ACHN (cell line): ENCODE results near the gene OR5H15.
"Not testable (repeated sequence)": the region's sequence is repeated elsewhere in the genome, so short reads cannot be mapped to it uniquely, and the experiment has no call there.

Experiments used
- DNase-seq: peaks from one replicate; pipeline ENCODE4 v3.0.0-alpha.2; 2015
- in situ Hi-C: cut with HindIII; loops from 2 replicates; pipeline ENCODE4 v1.10.0; 2017; ENCODE audit warnings: low sequenced_read_pairs, low pct_ligation_motif_present, low pct_unique_long_range_greater_than_20kb

The OR5H15 gene

DNA sequence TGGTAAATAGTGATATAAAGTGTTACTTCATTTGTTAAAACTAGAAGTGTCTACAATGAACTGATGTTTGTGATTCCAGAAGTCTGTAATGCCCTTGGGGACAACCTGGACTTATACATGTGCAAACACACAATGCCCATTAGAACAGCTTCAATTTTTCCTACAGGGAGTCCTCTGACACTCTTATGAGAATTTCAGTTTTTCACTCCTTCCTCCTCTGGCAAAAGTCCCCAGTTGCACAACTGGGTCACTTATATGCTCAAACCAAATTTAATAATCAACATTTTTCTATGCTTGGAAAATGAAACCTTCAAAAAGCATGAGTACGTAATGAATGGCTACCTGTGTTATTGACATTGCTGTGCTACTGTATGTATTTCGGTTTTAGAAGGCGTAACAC lies at the start of gene OR5H15:
Gene OR5H15, plus strand, starts transcription at position 301 of the 400 bp plus-strand sequence. CDS start 2,004 bp downstream, outside the sequence.
- no peak for DNase-seq
- in situ Hi-C loops = no loop called here

DNA sequence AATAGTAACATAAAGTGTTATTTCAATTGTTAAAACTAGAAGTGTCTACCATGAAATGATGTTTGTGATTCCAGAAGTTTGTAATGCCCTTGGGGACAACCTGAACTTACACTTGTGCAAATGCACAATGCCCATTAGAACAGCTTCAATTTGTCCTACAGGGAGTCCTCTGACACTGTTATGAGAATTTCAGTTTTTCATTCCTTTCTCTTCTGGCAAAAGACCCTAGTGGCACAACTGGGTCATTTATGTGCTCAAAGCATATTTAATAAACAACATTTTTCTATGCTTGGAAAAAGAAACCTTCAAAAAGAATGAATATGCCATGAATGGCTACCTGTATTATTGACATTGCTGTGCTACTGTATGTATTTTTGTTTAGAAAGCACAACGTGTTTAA lies 36.1 kb upstream of the OR5H15 start, which contains the start of gene OR5H1:
Gene OR5H1, plus strand, starts transcription at position 301 of the 400 bp plus-strand sequence. CDS start 1,977 bp downstream, outside the sequence.
- in situ Hi-C loops = no loop called here
- DNase-seq = no peak

DNA sequence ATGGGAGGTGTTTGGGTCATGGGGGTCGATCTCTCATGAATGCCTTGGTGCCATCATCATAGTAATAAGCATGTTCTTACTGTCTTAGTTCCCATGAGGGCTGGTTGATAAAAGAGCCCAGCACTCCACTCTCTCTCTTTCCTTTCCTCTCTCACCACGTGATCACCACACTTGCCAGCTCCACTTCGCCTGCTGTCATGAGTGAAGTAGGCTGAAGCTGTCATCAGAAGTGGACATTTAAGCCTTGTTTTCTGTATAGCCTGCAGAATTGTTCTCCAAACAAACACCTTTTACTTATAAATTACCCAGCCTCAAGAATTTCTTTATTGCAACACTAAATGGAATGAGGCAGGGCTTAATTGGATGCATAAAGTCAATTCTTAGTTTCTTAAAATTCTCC lies 29.9 kb upstream of the OR5H15 start:
- DNase-seq = no peak
- in situ Hi-C loops = no loop called here

DNA sequence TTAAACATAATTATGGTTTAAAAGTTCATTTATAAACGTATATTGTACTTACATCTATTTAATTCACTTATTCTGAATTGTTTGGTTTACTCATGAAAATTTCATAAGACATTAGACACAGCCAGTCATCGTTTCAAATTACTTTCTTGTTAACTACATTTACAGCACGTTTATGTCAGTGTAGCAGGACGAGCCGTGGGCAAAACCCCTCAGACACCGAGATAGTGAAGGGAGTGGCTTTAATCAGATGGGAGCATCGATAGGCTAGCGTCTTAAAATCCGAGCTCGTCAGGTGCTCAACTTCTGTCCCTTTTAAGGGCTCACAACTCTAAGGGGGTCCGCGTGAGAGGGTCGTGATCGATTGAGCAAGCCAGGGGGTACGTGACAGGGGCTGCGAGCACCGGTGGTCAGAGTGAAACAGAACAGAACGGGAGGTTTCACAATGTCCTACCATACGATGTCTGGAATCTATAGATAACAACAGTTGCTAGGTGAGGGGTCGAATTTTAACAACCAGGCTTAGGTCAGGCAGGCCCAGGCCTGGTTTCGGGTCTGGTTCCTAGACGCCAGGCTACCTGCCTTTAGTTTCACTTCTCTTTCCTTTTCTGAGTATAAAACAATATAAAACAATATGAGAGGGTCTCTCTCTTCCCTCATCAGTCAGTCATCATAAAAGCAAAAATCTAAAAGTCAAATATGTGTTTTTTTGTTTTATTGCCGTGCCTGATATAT lies 28.5 kb upstream of the OR5H15 start:
- in situ Hi-C loops, DNase-seq: not testable (repeated sequence)

DNA sequence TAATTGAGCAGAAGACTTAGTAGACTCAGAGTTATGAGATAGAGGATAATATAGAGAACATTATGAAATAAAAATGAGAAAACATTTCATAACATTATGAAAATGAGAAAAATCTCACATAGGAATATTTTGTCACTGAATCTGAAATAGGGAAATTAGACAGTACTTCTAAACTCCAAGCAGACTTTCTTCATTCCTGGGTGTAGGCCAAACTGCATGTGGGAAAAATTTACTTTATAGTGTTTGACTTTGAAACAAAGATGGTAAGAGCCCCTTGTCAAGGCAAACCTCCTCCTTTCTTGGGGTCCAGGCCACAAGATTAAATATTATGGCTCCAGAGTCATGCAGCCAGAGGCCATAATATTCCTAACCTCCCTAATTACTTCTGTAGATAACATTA lies 26.0 kb upstream of the OR5H15 start:
- no peak for DNase-seq
- in situ Hi-C loops = no loop called here

DNA sequence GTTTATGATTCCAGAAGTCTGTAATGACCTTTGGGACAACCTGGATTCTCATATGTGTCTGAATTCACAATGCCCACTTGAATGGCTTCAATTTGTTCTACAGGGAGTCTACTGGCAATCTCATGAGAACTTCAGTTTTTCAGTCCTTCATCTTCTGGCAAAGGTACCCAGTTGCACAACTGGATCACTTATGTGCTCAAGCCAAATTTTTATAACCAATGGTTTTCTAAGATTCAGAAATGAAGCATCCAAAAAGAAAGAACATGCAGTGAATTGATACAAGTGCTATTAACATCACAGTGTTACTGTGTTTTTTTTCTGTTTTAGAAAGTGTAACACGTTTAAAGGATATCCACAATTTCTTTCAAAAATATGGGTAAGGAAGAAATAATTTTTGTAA lies 19.3 kb upstream of the OR5H15 start, which contains the start of gene OR5H14:
Gene OR5H14, plus strand, starts transcription at position 301 of the 400 bp plus-strand sequence. CDS start 1,907 bp downstream, outside the sequence.
- DNase-seq = no peak
- in situ Hi-C loops = no loop called here

DNA sequence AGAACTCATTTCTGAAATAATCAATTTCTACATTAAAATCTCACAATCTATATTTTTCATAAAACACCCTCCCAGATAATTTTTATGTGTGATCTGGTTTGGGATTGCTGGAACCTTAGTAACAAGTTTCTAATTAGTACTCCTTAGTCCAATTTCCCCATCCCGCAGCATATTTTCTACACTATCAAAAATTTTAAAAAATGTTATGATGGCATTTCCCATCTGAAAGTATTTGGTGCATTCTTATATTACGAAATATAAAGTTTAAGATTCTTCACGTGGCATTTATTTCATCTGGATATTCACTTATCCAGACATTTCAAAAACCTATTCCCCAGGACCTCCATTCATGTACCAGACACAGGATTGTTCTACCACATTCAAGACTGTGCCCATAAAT lies 17.7 kb upstream of the OR5H15 start:
- in situ Hi-C loops = no loop called here
- no peak for DNase-seq

DNA sequence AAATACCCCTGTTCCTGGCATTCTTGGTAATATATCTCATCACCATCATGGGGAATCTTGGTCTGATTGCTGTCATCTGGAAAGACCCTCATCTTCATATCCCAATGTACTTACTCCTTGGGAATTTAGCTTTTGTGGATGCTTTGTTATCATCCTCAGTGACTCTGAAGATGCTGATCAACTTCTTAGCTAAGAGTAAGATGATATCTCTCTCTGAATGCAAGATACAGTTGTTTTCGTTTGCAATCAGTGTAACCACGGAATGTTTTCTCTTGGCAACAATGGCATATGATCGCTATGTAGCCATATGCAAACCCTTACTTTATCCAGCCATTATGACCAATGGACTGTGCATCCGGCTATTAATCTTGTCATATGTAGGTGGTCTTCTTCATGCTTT lies 17.0 kb upstream of the OR5H15 start:
- in situ Hi-C loops, DNase-seq: not testable (repeated sequence)

DNA sequence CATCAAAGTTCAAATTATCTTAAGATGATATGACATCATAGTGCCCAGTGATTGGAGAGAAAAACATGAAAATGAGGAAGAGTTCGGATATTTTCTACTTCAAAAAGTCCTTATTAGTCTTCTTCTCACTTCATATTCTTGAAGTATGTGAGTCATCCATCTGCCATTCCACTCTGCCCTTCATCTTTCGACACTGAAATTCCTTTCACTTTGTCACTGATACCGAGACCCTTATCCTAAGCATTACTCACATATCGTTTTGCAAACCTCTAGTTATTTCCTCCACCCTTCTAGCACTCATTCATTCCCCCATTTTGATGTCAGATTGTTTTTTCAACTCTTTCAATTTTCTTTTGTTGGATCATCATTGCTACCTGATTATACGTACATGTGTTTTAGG lies 15.3 kb upstream of the OR5H15 start:
- DNase-seq = no peak
- in situ Hi-C loops = no loop called here

DNA sequence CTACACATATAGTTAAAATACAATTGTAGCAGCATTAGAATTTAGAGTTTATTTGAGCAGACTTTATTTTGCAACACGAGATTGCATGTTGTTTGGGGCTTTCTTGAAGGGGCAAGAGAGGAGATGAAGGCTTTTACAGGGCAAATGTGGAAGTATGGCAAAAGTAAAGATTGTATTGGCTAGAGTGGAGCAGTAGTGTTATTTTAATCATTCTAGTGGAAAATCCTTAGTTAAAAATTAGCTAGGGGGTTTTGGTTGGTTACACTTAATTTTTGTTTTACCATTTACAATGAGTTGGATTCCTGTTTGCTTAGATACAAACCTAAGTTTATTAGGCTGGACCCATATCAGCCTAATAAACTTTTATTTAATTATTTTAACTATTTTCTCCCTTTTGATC lies 4.6 kb downstream of the OR5H15 start:
- in situ Hi-C loops = no loop called here
- peak; percentile 8 for DNase-seq

DNA sequence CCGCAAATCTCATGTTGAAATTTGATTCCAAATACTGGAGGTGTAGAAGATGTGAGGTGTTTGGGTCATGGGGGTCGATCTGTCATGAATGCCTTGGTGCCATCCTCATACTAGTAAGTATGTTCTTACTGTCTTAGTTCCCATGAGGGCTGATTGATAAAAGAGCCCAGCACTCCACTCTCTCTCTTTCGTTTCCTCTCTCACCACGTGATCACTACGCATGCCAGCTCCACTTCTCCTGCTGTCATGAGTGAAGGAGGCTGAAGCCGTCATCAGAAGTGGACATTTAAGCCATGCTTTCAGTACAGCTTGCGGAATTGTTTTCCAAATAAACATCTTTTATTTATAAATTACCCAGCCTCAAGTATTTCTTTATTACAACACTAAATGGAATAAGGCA lies 6.1 kb downstream of the OR5H15 start:
- no peak for DNase-seq
- in situ Hi-C loops = no loop called here

DNA sequence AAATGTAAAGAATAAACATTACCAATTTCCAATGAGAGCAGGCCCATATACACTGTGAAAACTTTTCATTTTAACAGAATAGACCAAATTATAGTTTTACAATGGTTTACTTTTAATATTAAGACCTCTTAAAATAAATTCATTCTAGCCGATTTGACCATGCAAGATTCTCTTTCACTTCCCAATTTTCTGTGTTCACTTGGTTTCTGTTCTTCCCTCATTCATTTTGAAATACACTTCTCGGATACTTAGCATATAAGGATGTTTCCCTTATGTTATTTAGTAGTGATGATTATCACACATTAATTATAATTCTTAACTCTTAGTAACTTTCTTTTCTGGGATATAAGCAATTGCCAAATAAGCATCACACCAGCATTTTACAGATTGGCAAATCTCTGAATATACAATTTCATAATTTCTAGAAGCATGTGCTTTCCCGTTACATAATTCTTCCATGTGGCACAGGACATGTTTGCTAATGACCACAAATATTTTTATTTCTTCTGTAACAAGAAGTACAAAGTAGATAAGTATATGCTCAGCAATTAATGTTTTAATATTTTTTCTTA lies 13.9 kb downstream of the OR5H15 start:
- DNase-seq = no peak
- in situ Hi-C loops = no loop called here

DNA sequence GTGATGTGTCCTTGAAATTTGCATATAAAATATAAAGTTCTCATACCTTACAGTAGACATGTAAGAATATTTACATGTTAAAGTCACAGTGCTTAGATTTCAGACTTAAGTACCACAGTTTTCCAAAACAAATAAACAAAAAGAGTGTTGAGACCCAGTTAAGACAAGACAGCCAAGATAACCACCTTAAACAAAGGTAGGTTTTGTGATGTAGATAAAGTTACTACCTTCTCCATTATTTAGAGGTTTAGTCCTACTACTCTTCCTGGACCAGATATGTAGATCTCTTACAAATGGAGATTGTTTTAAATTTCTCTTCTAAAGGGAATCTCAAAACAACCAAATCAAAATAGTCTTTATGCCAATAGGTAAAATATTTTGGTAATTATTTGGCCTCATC lies 15.7 kb downstream of the OR5H15 start:
- no peak for DNase-seq
- in situ Hi-C loops = no loop called here

DNA sequence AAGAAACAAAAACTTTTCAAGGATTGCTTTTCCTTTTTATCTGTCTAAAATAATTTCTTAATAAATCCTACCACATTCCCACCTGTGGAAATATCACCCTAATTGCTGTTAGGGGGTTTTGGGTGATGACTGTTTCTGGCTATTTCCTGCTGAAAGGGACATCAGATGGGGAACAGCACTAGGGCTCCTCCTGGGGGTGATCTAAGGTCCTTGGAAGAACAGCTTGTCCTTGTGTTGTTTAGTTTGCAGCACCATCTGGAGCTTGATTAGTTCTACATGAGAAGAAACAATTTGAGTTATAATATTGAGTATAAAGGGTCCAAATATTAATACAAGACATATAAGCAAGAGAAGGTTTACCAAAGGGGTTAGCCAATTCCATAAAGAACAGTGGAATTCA lies 18.7 kb downstream of the OR5H15 start:
- DNase-seq = peak; percentile 2
- in situ Hi-C loops = no loop called here

DNA sequence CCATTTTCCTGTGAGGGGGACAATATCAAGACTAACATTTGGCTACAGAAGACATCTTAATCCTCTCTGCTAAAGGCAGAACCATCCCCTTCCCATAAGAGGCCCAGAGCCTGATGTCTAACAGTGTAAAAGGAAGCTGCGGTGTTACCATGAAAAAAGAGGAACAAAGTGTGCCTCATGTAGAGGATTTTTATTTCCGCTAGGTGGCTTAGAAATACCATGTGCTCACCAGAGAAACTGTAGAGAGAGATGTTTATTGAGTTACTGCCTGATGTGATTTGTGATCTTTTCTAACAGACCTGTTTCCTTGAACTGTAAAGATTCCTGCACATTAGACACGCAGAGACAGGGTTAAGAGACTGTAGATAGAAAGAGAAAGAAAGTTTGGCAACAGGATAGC lies 22.0 kb downstream of the OR5H15 start:
- DNase-seq = peak; percentile 18
- in situ Hi-C loops = no loop called here

DNA sequence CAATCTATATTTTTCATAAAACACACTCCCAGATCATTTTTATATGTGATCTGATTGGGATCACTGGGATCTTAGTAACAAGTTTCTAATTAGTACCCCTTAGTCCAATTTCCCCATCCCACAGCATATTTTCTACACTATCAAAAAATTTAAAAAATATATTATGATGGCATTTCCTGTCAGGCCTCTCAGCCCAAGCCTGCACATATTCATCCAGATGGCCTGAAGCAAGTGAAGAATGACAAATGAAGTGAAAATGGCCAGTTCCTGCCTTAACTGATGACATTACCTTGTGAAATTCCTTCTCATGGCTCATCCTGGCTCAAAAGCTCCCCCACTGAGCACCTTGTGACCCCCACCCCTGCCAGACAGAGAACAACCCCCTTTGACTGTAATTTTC lies 24.4 kb downstream of the OR5H15 start:
- in situ Hi-C loops = not testable (repeated sequence)

DNA sequence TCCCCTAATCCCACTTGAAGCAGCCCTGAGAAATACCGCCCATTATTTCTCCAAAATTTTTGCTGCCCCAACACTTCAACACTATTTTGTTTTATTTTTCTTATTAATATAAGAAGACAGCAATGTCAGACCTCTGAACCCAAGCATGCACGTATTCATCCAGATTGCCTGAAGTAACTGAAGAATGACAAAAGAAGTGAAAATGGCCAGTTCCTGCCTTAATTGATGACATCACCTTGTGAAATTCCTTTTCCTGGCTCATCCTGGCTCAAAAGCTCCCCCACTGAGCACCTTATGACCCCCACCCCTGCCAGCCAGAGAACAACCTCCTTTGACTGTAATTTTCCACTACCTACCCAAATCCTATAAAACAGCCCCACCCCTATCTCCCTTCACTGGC lies 29.8 kb downstream of the OR5H15 start:
- DNase-seq, in situ Hi-C loops: not testable (repeated sequence)

More for the DNA sequence above, 24.4 kb downstream of the OR5H15 start:
- not testable (repeated sequence) for DNase-seq

DNA sequence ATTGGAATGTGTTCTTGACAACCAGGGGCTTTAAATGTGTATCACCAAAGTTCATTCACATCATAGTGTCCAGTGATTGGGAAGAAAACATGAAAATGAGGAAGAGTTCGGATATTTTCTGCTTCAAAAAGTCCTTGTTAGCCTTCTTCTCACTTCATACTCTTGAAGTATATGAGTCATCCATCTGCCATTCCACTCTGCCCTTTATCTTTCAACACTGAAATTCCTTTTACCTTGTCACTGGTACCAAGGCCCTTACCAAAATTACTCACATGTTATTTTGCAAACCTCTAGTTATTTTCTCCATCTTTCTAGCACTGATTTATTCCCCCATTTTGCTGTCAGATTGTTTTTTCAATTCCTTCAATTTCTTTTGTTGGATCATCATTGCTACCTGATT lies 32.5 kb downstream of the OR5H15 start:
- in situ Hi-C loops = no loop called here
- DNase-seq = peak; percentile 1

DNA sequence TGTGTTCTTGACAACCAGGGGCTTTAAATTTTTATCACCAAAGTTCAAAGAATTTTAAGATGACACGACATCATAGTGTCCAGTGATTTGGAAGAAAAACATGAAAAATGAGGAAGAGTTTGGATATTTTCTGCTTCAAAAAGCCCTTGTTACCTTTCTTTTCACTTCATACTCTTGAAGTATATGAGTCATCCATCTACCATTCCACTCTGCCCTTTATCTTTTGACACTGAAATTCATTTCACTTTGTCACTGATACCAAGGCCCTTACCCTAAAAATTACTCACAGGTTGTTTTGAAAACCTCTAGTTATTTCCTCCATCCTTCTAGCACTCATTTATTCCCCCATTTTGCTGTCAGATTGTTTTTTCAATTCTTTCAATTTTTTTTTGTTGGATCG lies 42.7 kb downstream of the OR5H15 start:
- in situ Hi-C loops = no loop called here
- no peak for DNase-seq

DNA sequence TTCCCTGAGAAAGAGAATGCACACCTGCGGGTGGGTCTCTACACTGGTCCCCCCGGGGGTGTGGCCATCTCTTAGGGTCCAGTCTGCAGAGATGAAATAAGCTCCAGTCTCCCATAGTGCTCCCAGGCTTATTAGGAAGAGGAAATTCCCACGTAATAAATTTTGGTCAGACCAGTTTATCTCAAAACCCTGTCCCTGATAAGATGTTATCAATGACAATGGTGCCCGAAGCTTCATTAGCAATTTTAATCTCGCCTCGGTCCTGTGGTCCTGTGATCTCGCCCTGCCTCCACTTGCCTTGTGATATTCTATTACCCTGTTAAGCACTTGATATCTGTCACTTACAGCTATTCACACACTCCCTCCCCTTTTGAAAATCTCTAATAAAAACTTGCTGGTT lies 46.8 kb downstream of the OR5H15 start:
- DNase-seq = no peak
- in situ Hi-C loops = no loop called here
